ENCODE data around the gene IL1RAPL2.

The IL1RAPL2 gene

GRCh38 chrX:105488716-105489115 is 922.7 kb downstream of the IL1RAPL2 start:
- DNase-seq (ENCODE audit: extremely low spot score) = no peak
- POLR2A ChIA-PET = no interaction called here
- CTCF ChIA-PET = no interaction called here
- TF ChIP-seq L3MBTL2 (conservative IDR thresholded peaks at IDR 0.05) = no peak
- TF ChIP-seq ZNF384 (IDR thresholded peaks at IDR 0.05) = no peak
- no peak for TF ChIP-seq TARDBP (IDR thresholded peaks at IDR 0.05)
- TF ChIP-seq PKNOX1 (IDR thresholded peaks at IDR 0.05) = no peak
- TF ChIP-seq ELF4 (IDR thresholded peaks at IDR 0.05) = no peak
- TF ChIP-seq NFRKB (IDR thresholded peaks at IDR 0.05) = no peak
- no peak for TF ChIP-seq FOXM1 (IDR thresholded peaks at IDR 0.05; ENCODE audit: borderline replicate concordance)
- TF ChIP-seq FOXK2 (IDR thresholded peaks at IDR 0.05) = no peak
- TF ChIP-seq ARNT (IDR thresholded peaks at IDR 0.05) = no peak
- no peak for TF ChIP-seq FOXA1 (IDR thresholded peaks at IDR 0.05)
- no peak for TF ChIP-seq LEF1 (IDR thresholded peaks at IDR 0.05; ENCODE audit: borderline replicate concordance)
- no peak for TF ChIP-seq HDGF (IDR thresholded peaks at IDR 0.05; ENCODE audit: borderline replicate concordance)
- no peak for TF ChIP-seq BHLHE40 (IDR thresholded peaks at IDR 0.05; ENCODE audit: borderline replicate concordance)

GRCh38 chrX:105495376-105495775 is 929.4 kb downstream of the IL1RAPL2 start:
- no peak for DNase-seq (ENCODE audit: extremely low spot score)
- POLR2A ChIA-PET = no interaction called here
- TF ChIP-seq HDGF (IDR thresholded peaks at IDR 0.05; ENCODE audit: borderline replicate concordance) (no peak), LEF1 (IDR thresholded peaks at IDR 0.05; ENCODE audit: borderline replicate concordance) (no peak), ARNT (IDR thresholded peaks at IDR 0.05) (no peak), SP1 (IDR thresholded peaks at IDR 0.05) (no peak), SUZ12 (IDR thresholded peaks at IDR 0.05) (no peak), TARDBP (IDR thresholded peaks at IDR 0.05) (no peak), BHLHE40 (IDR thresholded peaks at IDR 0.05; ENCODE audit: borderline replicate concordance) (no peak), ELF4 (IDR thresholded peaks at IDR 0.05) (no peak), FOXA1 (IDR thresholded peaks at IDR 0.05) (no peak), FOXK2 (IDR thresholded peaks at IDR 0.05) (no peak), L3MBTL2 (conservative IDR thresholded peaks at IDR 0.05) (no peak), FOXM1 (IDR thresholded peaks at IDR 0.05; ENCODE audit: borderline replicate concordance) (no peak), PKNOX1 (IDR thresholded peaks at IDR 0.05) (no peak), NFRKB (IDR thresholded peaks at IDR 0.05) (no peak), ZNF384 (IDR thresholded peaks at IDR 0.05) (no peak), CTBP1 (IDR thresholded peaks at IDR 0.05; ENCODE audit: borderline replicate concordance) (no peak)
- CTCF ChIA-PET = no interaction called here

- no peak for DNase-seq (ENCODE audit: extremely low spot score)
- CTCF ChIA-PET = no interaction called here
- TF ChIP-seq PKNOX1 (IDR thresholded peaks at IDR 0.05) = no peak
- no peak for TF ChIP-seq ZNF384 (IDR thresholded peaks at IDR 0.05)
- no peak for TF ChIP-seq CTBP1 (IDR thresholded peaks at IDR 0.05; ENCODE audit: borderline replicate concordance)
- TF ChIP-seq ELF4 (IDR thresholded peaks at IDR 0.05) = no peak
- no peak for TF ChIP-seq FOXM1 (IDR thresholded peaks at IDR 0.05; ENCODE audit: borderline replicate concordance)
- no peak for TF ChIP-seq FOXA1 (IDR thresholded peaks at IDR 0.05)
- no peak for TF ChIP-seq L3MBTL2 (conservative IDR thresholded peaks at IDR 0.05)
- no peak for TF ChIP-seq SP1 (IDR thresholded peaks at IDR 0.05)
- no peak for TF ChIP-seq BHLHE40 (IDR thresholded peaks at IDR 0.05; ENCODE audit: borderline replicate concordance)
- TF ChIP-seq TARDBP (IDR thresholded peaks at IDR 0.05) = no peak
- TF ChIP-seq FOXK2 (IDR thresholded peaks at IDR 0.05) = no peak
- no peak for TF ChIP-seq HDGF (IDR thresholded peaks at IDR 0.05; ENCODE audit: borderline replicate concordance)
- no peak for TF ChIP-seq LEF1 (IDR thresholded peaks at IDR 0.05; ENCODE audit: borderline replicate concordance)
- no peak for TF ChIP-seq SUZ12 (IDR thresholded peaks at IDR 0.05)
- no peak for TF ChIP-seq ARNT (IDR thresholded peaks at IDR 0.05)
- TF ChIP-seq NFRKB (IDR thresholded peaks at IDR 0.05) = no peak
- POLR2A ChIA-PET = no interaction called here
Measured at GRCh38 chrX:105502336-105502735, 936.3 kb downstream of the IL1RAPL2 start.

GRCh38 chrX:105515561-105515960 is 949.6 kb downstream of the IL1RAPL2 start:
- ChIA-PET POLR2A (no interaction called here), CTCF (no interaction called here)
- DNase-seq (ENCODE audit: extremely low spot score) = no peak
- TF ChIP-seq FOXA1 (IDR thresholded peaks at IDR 0.05) (no peak), PKNOX1 (IDR thresholded peaks at IDR 0.05) (no peak), FOXK2 (IDR thresholded peaks at IDR 0.05) (no peak), ELF4 (IDR thresholded peaks at IDR 0.05) (no peak), CTBP1 (IDR thresholded peaks at IDR 0.05; ENCODE audit: borderline replicate concordance) (no peak), SUZ12 (IDR thresholded peaks at IDR 0.05) (no peak), HDGF (IDR thresholded peaks at IDR 0.05; ENCODE audit: borderline replicate concordance) (no peak), ZNF384 (IDR thresholded peaks at IDR 0.05) (no peak), NFRKB (IDR thresholded peaks at IDR 0.05) (no peak), TARDBP (IDR thresholded peaks at IDR 0.05) (no peak), ARNT (IDR thresholded peaks at IDR 0.05) (no peak), BHLHE40 (IDR thresholded peaks at IDR 0.05; ENCODE audit: borderline replicate concordance) (no peak), L3MBTL2 (conservative IDR thresholded peaks at IDR 0.05) (no peak), LEF1 (IDR thresholded peaks at IDR 0.05; ENCODE audit: borderline replicate concordance) (no peak), SP1 (IDR thresholded peaks at IDR 0.05) (no peak), FOXM1 (IDR thresholded peaks at IDR 0.05; ENCODE audit: borderline replicate concordance) (no peak)

GRCh38 chrX:105526431-105526830 is 960.4 kb downstream of the IL1RAPL2 start:
- ChIA-PET POLR2A (no interaction called here), CTCF (no interaction called here)
- TF ChIP-seq FOXM1 (IDR thresholded peaks at IDR 0.05; ENCODE audit: borderline replicate concordance) (no peak), ELF4 (IDR thresholded peaks at IDR 0.05) (no peak), L3MBTL2 (conservative IDR thresholded peaks at IDR 0.05) (no peak), FOXA1 (IDR thresholded peaks at IDR 0.05) (no peak), PKNOX1 (IDR thresholded peaks at IDR 0.05) (no peak), FOXK2 (IDR thresholded peaks at IDR 0.05) (no peak), SP1 (IDR thresholded peaks at IDR 0.05) (no peak), ZNF384 (IDR thresholded peaks at IDR 0.05) (no peak), ARNT (IDR thresholded peaks at IDR 0.05) (no peak), BHLHE40 (IDR thresholded peaks at IDR 0.05; ENCODE audit: borderline replicate concordance) (no peak), SUZ12 (IDR thresholded peaks at IDR 0.05) (no peak), HDGF (IDR thresholded peaks at IDR 0.05; ENCODE audit: borderline replicate concordance) (no peak), LEF1 (IDR thresholded peaks at IDR 0.05; ENCODE audit: borderline replicate concordance) (no peak), CTBP1 (IDR thresholded peaks at IDR 0.05; ENCODE audit: borderline replicate concordance) (no peak), TARDBP (IDR thresholded peaks at IDR 0.05) (no peak)
- no peak for DNase-seq (ENCODE audit: extremely low spot score)
